Activated CD4-positive, alpha-beta memory T cell treated with anti-CD3 and anti-CD28 coated beads, Interleukin-2, amount 10 ng/mL, durations not matched to agents 7 days and 5 days (primary cell): ENCODE results near the gene GPR17. TPM values are rescaled to one million over a fixed set of nuclear protein-coding genes. Genes with fewer than 3 reads are reported as not detected.

ENCODE experiments used
- CTCF ChIA-PET: fragments of 350-600 bp; sonication (Branson Sonifier 250); formaldehyde crosslinking; loops from one replicate; lab custom pipeline; 2021; ENCODE audit warnings: antibody characterized with exemption, inconsistent platforms; lab: Charles Lee
- POLR2A ChIA-PET: fragments of 350-600 bp; sonication (Branson Sonifier 250); formaldehyde crosslinking; loops from one replicate; lab custom pipeline; 2021; ENCODE audit warnings: antibody characterized with exemption; lab: Charles Lee
- DNase-seq: peaks from one replicate; pipeline ENCODE4 v3.0.0-alpha.2; 2020
- H3K27ac Mint-ChIP-seq: one replicate; pipeline ENCODE4 v1.8.0; 2021; ENCODE audit warnings: mild to moderate bottlenecking, mixed read lengths
- H3K27me3 Mint-ChIP-seq: one replicate; pipeline ENCODE4 v1.8.0; 2021; ENCODE audit warnings: mixed read lengths
- H3K36me3 Mint-ChIP-seq: one replicate; pipeline ENCODE4 v1.8.0; 2021; ENCODE audit warnings: low read depth, mixed read lengths
- H3K4me1 Mint-ChIP-seq: one replicate; pipeline ENCODE4 v1.8.0; 2021; ENCODE audit warnings: mixed read lengths
- H3K4me3 Mint-ChIP-seq: one replicate; pipeline ENCODE4 v1.8.0; 2021; ENCODE audit warnings: mild to moderate bottlenecking, mixed read lengths
- H3K9me3 Mint-ChIP-seq: one replicate; pipeline ENCODE4 v1.8.0; 2021; ENCODE audit warnings: mixed read lengths
- total RNA-seq, 2 experiments: library from RNA; stranded (reverse); gene quantifications; one replicate each; pipeline ENCODE4 v1.2.3, GENCODE V29; 2021

The GPR17 gene
- total RNA-seq, 2 experiments from 2014 or later: not detected

GRCh38 chr2:127658641-127659407, 12.9 kb downstream of the GPR17 start:
- Mint-ChIP-seq H3K27me3 (peaks cover 9% of the 10 kb centered on the region), H3K27ac (no peak overlapping the region), H3K4me1 (no peaks in the 10 kb centered on the region), H3K4me3 (no peak overlapping the region), H3K36me3 (no peaks in the 10 kb centered on the region), H3K9me3 (no peaks in the 10 kb centered on the region)
- DNase-seq: no peak
- POLR2A ChIA-PET: no interaction called here
- CTCF ChIA-PET: no interaction called here

GRCh38 chr2:127659408-127660290, 13.7 kb downstream of the GPR17 start:
- ChIA-PET CTCF (no interaction called here), POLR2A (no interaction called here)
- no peaks in the 10 kb centered on the region for H3K4me1 Mint-ChIP-seq
- peaks cover 14% of the 10 kb centered on the region for H3K27me3 Mint-ChIP-seq
- DNase-seq: no peak
- no peak overlapping the region for H3K27ac Mint-ChIP-seq
- no peak overlapping the region for H3K4me3 Mint-ChIP-seq
- H3K9me3 Mint-ChIP-seq: no peaks in the 10 kb centered on the region
- no peaks in the 10 kb centered on the region for H3K36me3 Mint-ChIP-seq

GRCh38 chr2:127660291-127660578, 14.3 kb downstream of the GPR17 start:
- peaks cover 20% of the 10 kb centered on the region for H3K27me3 Mint-ChIP-seq
- ChIA-PET POLR2A (no interaction called here), CTCF (no interaction called here)
- H3K27ac Mint-ChIP-seq: no peak overlapping the region
- H3K36me3 Mint-ChIP-seq: no peaks in the 10 kb centered on the region
- no peaks in the 10 kb centered on the region for H3K4me1 Mint-ChIP-seq
- no peak for DNase-seq
- H3K4me3 Mint-ChIP-seq: no peak overlapping the region
- H3K9me3 Mint-ChIP-seq: no peaks in the 10 kb centered on the region

GRCh38 chr2:127661072-127661649, 15.2 kb downstream of the GPR17 start:
- CTCF ChIA-PET: no interaction called here
- Mint-ChIP-seq H3K27me3 (peaks cover 29% of the 10 kb centered on the region), H3K4me1 (no peaks in the 10 kb centered on the region), H3K27ac (no peak overlapping the region), H3K4me3 (no peak overlapping the region), H3K9me3 (no peaks in the 10 kb centered on the region), H3K36me3 (no peaks in the 10 kb centered on the region)
- DNase-seq: no peak
- POLR2A ChIA-PET: no interaction called here

GRCh38 chr2:127661949-127662510, 16.1 kb downstream of the GPR17 start:
- Mint-ChIP-seq H3K36me3 (no peaks in the 10 kb centered on the region), H3K27me3 (peaks cover 37% of the 10 kb centered on the region), H3K4me1 (no peaks in the 10 kb centered on the region), H3K4me3 (no peak overlapping the region), H3K27ac (no peak overlapping the region), H3K9me3 (no peaks in the 10 kb centered on the region)
- no peak for DNase-seq
- POLR2A ChIA-PET: no interaction called here
- CTCF ChIA-PET: no interaction called here

- ChIA-PET POLR2A (no interaction called here), CTCF (no interaction called here)
- no peak for DNase-seq
- H3K27me3 Mint-ChIP-seq: peaks cover 42% of the 10 kb centered on the region
- H3K4me3 Mint-ChIP-seq: no peak overlapping the region
- H3K4me1 Mint-ChIP-seq: no peaks in the 10 kb centered on the region
- no peak overlapping the region for H3K27ac Mint-ChIP-seq
- H3K9me3 Mint-ChIP-seq: no peaks in the 10 kb centered on the region
- no peaks in the 10 kb centered on the region for H3K36me3 Mint-ChIP-seq
These were observed 17.1 kb downstream of the GPR17 start for GRCh38 chr2:127662937-127663565.

- peaks cover 42% of the 10 kb centered on the region for H3K27me3 Mint-ChIP-seq
- no peak for DNase-seq
These were observed 17.7 kb downstream of the GPR17 start for GRCh38 chr2:127663566-127664064.

GRCh38 chr2:127664065-127664894, 18.3 kb downstream of the GPR17 start:
- no peaks in the 10 kb centered on the region for H3K36me3 Mint-ChIP-seq
- DNase-seq: no peak
- no peak overlapping the region for H3K27ac Mint-ChIP-seq
- H3K4me1 Mint-ChIP-seq: no peaks in the 10 kb centered on the region
- ChIA-PET POLR2A (no interaction called here), CTCF (interaction anchor here (0.6 to 1.4 kb wide), 2 partner anchors 14 to 532 kb away, joined by 3 read pairs; no protein-coding TSS in a partner anchor)
- no peaks in the 10 kb centered on the region for H3K9me3 Mint-ChIP-seq
- peaks cover 47% of the 10 kb centered on the region for H3K27me3 Mint-ChIP-seq
- H3K4me3 Mint-ChIP-seq: no peak overlapping the region

More at GRCh38 chr2:127663566-127664064, 17.7 kb downstream of the GPR17 start:
- ChIA-PET CTCF (interaction anchor here (0.6 to 1.4 kb wide), 2 partner anchors 14 to 532 kb away, joined by 3 read pairs; no protein-coding TSS in a partner anchor), POLR2A (no interaction called here)
- Mint-ChIP-seq H3K27ac (no peak overlapping the region), H3K9me3 (no peaks in the 10 kb centered on the region), H3K4me3 (no peak overlapping the region), H3K4me1 (no peaks in the 10 kb centered on the region), H3K36me3 (no peaks in the 10 kb centered on the region)

- no peaks in the 10 kb centered on the region for H3K9me3 Mint-ChIP-seq
- H3K36me3 Mint-ChIP-seq: no peaks in the 10 kb centered on the region
- CTCF ChIA-PET: interaction anchor here (1.4 kb wide), 1 partner anchor 15 kb away, joined by 3 read pairs; no protein-coding TSS in a partner anchor
- H3K4me3 Mint-ChIP-seq: no peak overlapping the region
- DNase-seq: no peak
- no peak overlapping the region for H3K27ac Mint-ChIP-seq
- no peaks in the 10 kb centered on the region for H3K4me1 Mint-ChIP-seq
- POLR2A ChIA-PET: no interaction called here
- peaks cover 50% of the 10 kb centered on the region for H3K27me3 Mint-ChIP-seq
These were observed 18.9 kb downstream of the GPR17 start for GRCh38 chr2:127664895-127665225.

GRCh38 chr2:127665267-127665893, 19.4 kb downstream of the GPR17 start:
- Mint-ChIP-seq H3K27ac (no peak overlapping the region), H3K9me3 (no peaks in the 10 kb centered on the region), H3K36me3 (no peaks in the 10 kb centered on the region), H3K27me3 (peaks cover 55% of the 10 kb centered on the region), H3K4me1 (no peaks in the 10 kb centered on the region), H3K4me3 (no peak overlapping the region)
- no peak for DNase-seq
- POLR2A ChIA-PET: no interaction called here
- CTCF ChIA-PET: no interaction called here

- CTCF ChIA-PET: no interaction called here
- Mint-ChIP-seq H3K4me3 (no peak overlapping the region), H3K36me3 (no peaks in the 10 kb centered on the region), H3K27ac (no peak overlapping the region), H3K27me3 (peaks cover 70% of the 10 kb centered on the region), H3K9me3 (no peaks in the 10 kb centered on the region), H3K4me1 (no peaks in the 10 kb centered on the region)
- POLR2A ChIA-PET: no interaction called here
- no peak for DNase-seq
These were observed 23.1 kb downstream of the GPR17 start for GRCh38 chr2:127669056-127669455.
